ENCODE measurements around the gene PTH2R. TPM values are rescaled to one million over a fixed set of nuclear protein-coding genes. Genes with fewer than 3 reads are reported as not detected.
"Not testable (repeated sequence)": the region's sequence is repeated elsewhere in the genome, so short reads cannot be mapped to it uniquely, and the experiment has no call there.

Gene PTH2R
- total RNA-seq, 4 donors from 2014 or later, result not detected

DNA sequence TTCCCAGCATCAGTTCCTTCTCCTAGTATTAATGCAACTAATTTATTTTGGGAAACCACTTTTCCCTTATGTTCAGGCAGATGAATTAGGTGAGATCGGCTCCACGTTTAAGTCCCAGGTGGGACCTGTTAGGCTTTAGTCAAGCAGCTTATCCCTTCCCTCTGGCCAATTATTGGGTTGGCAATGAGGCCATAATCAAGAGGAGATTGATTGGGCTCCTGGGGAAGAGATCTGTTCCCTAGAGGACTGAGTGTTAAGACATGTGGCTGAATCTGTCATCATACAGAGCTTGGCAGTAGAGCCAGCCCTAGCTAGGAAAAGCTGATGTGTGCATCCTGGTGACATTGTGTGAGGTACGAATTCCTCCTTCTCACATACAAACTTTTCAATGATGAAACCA is 104.4 kb downstream of the PTH2R start:
- WGBS, 2 donors, result 57 to 70% methylated on average over 3 of the region's 3 CpGs
- peaks cover 0 to 31% (median 0%) of the 10 kb centered on the region in 4 donors for H3K9me3 ChIP-seq
- DNase-seq (ENCODE audit: low spot score in 2 of 2), result no peak

DNA sequence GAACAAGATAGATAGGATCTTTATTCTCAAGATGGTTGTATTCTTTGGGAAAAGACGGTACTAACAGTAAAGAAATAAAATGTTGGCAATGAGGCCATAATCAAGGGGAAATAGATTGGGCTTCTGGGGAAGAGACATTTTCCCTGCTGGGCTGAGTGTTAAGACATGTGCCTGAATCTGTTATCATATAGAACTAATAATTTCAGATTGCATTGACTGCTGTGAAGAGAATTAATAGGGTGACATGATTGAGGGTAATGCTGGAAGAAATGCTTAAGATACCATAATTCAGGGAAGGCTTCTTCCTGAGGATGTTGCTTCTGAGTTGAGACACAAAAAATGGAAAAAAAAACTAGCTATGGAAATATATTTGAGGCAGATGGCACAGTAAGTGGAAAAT is 105.0 kb downstream of the PTH2R start:
- Histone ChIP-seq H3K4me1 (no peaks in the 10 kb centered on the region), H3K27ac (no peak overlapping the region), H3K36me3 (no peaks in the 10 kb centered on the region), H3K27me3 (no peaks in the 10 kb centered on the region), H3K4me3 (no peak overlapping the region), H3K9me3 (peaks cover 0 to 31% (median 0%) of the 10 kb centered on the region in 4 donors)
- 47 to 49% methylated on average over 1 of the region's 1 CpG for WGBS, 2 donors
- DNase-seq (ENCODE audit: low spot score in 2 of 2), result no peak
- TF ChIP-seq POLR2A (IDR thresholded peaks at IDR 0.05) (no peak), EP300 (IDR thresholded peaks at IDR 0.05) (no peak)

More for the DNA sequence above, 104.4 kb downstream of the PTH2R start:
- Histone ChIP-seq H3K27me3 (no peaks in the 10 kb centered on the region), H3K4me1 (no peaks in the 10 kb centered on the region), H3K27ac (no peak overlapping the region), H3K4me3 (no peak overlapping the region), H3K36me3 (no peaks in the 10 kb centered on the region)
- no peak for TF ChIP-seq POLR2A (IDR thresholded peaks at IDR 0.05)
- TF ChIP-seq, protein P1, sequence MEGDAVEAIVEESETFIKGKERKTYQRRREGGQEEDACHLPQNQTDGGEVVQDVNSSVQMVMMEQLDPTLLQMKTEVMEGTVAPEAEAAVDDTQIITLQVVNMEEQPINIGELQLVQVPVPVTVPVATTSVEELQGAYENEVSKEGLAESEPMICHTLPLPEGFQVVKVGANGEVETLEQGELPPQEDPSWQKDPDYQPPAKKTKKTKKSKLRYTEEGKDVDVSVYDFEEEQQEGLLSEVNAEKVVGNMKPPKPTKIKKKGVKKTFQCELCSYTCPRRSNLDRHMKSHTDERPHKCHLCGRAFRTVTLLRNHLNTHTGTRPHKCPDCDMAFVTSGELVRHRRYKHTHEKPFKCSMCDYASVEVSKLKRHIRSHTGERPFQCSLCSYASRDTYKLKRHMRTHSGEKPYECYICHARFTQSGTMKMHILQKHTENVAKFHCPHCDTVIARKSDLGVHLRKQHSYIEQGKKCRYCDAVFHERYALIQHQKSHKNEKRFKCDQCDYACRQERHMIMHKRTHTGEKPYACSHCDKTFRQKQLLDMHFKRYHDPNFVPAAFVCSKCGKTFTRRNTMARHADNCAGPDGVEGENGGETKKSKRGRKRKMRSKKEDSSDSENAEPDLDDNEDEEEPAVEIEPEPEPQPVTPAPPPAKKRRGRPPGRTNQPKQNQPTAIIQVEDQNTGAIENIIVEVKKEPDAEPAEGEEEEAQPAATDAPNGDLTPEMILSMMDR (IDR thresholded peaks at IDR 0.05), result no peak

DNA sequence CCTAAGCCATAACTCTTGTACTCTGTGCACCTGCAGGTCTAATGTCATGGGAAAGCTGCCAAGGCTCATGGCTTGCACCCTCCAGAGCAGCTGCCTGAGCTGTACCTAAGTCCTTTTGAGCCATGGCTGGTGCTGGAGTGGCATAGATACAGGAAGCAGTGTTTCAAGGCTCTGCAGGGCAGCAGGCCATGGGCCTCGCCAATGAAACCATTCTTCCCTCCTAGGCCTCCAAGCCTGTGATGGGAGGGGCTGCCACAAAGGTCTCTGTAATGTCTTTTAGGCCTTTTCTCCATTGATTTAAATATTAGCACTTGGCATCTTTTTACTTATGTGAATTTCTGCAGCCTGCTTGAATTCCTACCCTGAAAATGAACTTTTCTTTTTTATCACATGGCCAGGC is 108.5 kb downstream of the PTH2R start:
- no peak overlapping the region for H3K27ac ChIP-seq
- no peak for DNase-seq (ENCODE audit: low spot score in 2 of 2)
- TF ChIP-seq EP300 (IDR thresholded peaks at IDR 0.05), result no peak
- TF ChIP-seq, protein P1 (IDR thresholded peaks at IDR 0.05), result no peak
- TF ChIP-seq POLR2A (IDR thresholded peaks at IDR 0.05), result no peak
- no peaks in the 10 kb centered on the region for H3K4me1 ChIP-seq
- WGBS, 2 donors, result 71 to 89% methylated on average over 1 of the region's 1 CpG
- H3K9me3 ChIP-seq, result peaks cover 0 to 21% (median 0%) of the 10 kb centered on the region in 4 donors
- no peaks in the 10 kb centered on the region for H3K27me3 ChIP-seq
- H3K36me3 ChIP-seq, result no peaks in the 10 kb centered on the region
- no peak overlapping the region for H3K4me3 ChIP-seq

DNA sequence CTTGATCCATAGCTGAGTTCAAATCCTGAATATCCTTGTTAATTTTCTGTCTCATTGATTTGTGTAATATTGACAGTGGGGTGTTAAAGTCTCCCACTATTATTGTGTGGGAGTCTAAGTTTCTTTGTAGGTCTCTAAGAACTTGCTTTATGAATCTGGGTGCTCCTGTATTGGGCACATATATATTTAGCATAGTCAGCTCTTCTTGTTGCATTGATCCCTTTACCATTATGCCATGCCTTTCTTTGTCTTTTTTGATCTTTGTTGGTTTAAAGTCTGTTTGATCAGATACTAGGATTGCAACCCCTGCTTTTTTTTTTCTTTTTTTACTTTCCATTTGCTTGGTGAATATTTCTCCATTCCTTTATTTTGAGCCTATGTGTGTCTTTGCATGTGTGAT is 116.5 kb downstream of the PTH2R start:
- not testable (repeated sequence) for H3K27me3 ChIP-seq

DNA sequence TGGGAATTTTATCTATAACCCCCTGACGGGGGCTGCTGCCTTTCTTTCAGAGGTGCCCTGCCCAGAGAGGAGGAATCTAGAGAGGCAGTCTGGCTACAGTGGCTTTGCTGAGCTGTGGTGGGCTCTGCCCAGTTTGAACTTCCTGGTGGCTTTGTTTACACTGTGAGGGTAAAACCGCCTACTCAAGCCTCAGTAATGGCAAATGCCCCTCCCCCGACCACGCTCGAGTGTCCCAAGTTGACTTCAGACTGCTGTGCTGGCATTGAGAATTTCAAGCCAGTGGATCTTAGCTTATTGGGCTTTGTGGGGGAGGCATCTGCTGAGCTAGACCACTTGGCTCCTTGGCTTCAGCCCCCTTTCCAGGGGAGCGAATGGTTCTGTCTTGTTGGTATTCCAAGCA is 118.6 kb downstream of the PTH2R start:
- DNase-seq (ENCODE audit: low spot score in 2 of 2); H3K4me3 ChIP-seq; H3K4me1 ChIP-seq; H3K27me3 ChIP-seq; H3K27ac ChIP-seq; H3K36me3 ChIP-seq: not testable (repeated sequence)
- peaks cover 0 to 18% (median 0%) of the 10 kb centered on the region in 4 donors for H3K9me3 ChIP-seq
- WGBS, 2 donors, result 76 to 78% methylated on average over 6 of the region's 6 CpGs

More for the DNA sequence above, 116.5 kb downstream of the PTH2R start:
- peaks cover 0 to 18% (median 0%) of the 10 kb centered on the region in 4 donors for H3K9me3 ChIP-seq
- H3K36me3 ChIP-seq; DNase-seq (ENCODE audit: low spot score in 2 of 2); H3K4me3 ChIP-seq; H3K27ac ChIP-seq; H3K4me1 ChIP-seq: not testable (repeated sequence)

DNA sequence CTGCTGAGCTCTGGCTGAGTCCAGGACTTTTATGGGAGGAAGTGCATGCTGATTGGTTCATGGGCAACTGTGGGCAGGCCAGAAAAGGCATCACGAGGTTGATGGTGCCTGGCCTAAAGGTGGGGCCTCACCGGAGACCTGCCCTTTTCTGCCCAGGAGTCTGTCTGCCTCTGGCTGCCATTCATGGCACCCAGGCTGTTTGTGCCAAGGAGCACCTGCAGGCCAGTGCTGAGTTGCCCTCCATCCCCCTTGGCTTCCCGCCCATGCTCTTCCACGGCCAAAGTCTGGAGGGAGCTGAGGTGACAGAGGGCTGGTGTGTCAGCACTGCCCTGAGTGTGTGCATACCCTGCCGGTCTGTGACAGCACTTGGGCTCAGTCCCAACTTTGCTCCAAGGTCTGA is 123.2 kb downstream of the PTH2R start:
- no peaks in the 10 kb centered on the region for H3K36me3 ChIP-seq
- H3K9me3 ChIP-seq, result no peaks in the 10 kb centered on the region
- H3K27ac ChIP-seq, result no peak overlapping the region
- WGBS, 2 donors, result 72 to 84% methylated on average over 5 of the region's 5 CpGs
- no peak for TF ChIP-seq POLR2A (IDR thresholded peaks at IDR 0.05)
- TF ChIP-seq EP300 (IDR thresholded peaks at IDR 0.05), result no peak
- TF ChIP-seq, protein P1 (IDR thresholded peaks at IDR 0.05), result no peak
- no peaks in the 10 kb centered on the region for H3K27me3 ChIP-seq
- H3K4me1 ChIP-seq, result no peaks in the 10 kb centered on the region
- H3K4me3 ChIP-seq, result no peak overlapping the region
- no peak for DNase-seq (ENCODE audit: low spot score in 2 of 2)

DNA sequence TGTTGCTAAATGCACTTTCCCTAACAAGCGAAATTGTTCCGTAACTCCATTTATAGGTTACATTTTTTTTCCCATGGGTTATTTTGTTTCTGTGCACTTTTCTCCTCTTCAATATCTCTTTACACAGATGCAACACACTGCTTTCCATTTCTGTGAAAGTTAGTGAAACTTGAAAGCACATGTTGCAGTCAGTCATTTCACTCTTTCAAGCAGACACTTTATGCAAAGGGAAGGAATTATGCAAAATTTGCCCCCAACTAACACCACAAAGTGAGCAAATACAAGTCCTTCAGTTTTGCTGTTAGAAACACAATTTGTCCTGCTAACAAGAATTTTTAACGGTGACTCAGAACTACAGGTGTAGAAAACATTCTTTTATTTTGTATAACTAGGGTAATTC is 124.8 kb downstream of the PTH2R start:
- WGBS, 2 donors, result 90 to 92% methylated on average over 3 of the region's 3 CpGs
- no peaks in the 10 kb centered on the region for H3K9me3 ChIP-seq
- no peak for TF ChIP-seq POLR2A (IDR thresholded peaks at IDR 0.05)
- TF ChIP-seq, protein P1 (IDR thresholded peaks at IDR 0.05), result no peak
- no peak for TF ChIP-seq EP300 (IDR thresholded peaks at IDR 0.05)
- no peak overlapping the region for H3K27ac ChIP-seq
- H3K27me3 ChIP-seq, result no peaks in the 10 kb centered on the region
- no peaks in the 10 kb centered on the region for H3K4me1 ChIP-seq
- DNase-seq (ENCODE audit: low spot score in 2 of 2), result no peak
- H3K4me3 ChIP-seq, result no peak overlapping the region
- no peaks in the 10 kb centered on the region for H3K36me3 ChIP-seq

DNA sequence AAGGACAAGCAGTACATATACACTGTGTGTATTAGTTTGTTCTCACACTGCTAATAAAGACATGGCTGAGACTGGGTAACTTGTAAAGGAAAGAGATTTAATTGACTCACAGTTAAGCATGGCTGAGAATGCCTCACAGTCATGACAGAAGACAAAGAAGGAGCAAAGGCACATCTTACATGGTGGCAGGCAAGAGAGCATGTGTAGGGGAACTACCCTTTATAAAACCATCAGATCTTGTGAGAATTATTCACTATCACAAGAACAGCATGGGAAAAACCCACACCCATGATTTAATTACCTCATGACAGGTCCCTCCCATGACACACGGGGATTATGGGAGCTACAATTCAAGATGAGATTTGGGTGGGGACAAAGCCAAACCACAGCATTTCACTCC is 129.0 kb downstream of the PTH2R start:
- H3K4me1 ChIP-seq; H3K27me3 ChIP-seq; H3K4me3 ChIP-seq; H3K9me3 ChIP-seq; H3K27ac ChIP-seq; H3K36me3 ChIP-seq; DNase-seq (ENCODE audit: low spot score in 2 of 2): not testable (repeated sequence)
- 90 to 94% methylated on average over 1 of the region's 1 CpG for WGBS, 2 donors

Measured in tibial nerve (tissue), 4 donors.